GM12874 (cell line): ENCODE data around the gene CELF2.

ENCODE experiments used
- CTCF ChIP-seq: IDR thresholded peaks from 2 replicates; pipeline ENCODE4 v1.5.1; 2011; ENCODE audit warnings: low read depth, mild to moderate bottlenecking, control low read depth, low read length, moderate library complexity; ENCODE audit not compliant: insufficient read depth

Gene CELF2

GRCh38 chr10:11237571-11237970 is 219.9 kb downstream of the CELF2 start:
- no peak for TF ChIP-seq CTCF

GRCh38 chr10:11238893-11239292 is 221.2 kb downstream of the CELF2 start:
- TF ChIP-seq CTCF, result no peak

- TF ChIP-seq CTCF, result no peak
Observed at GRCh38 chr10:11240641-11241040, 223.0 kb downstream of the CELF2 start.

GRCh38 chr10:11242443-11243387 is 225.0 kb downstream of the CELF2 start:
- no peak for TF ChIP-seq CTCF

- TF ChIP-seq CTCF, result no peak
Observed at GRCh38 chr10:11243425-11244222, 226.0 kb downstream of the CELF2 start.

GRCh38 chr10:11245095-11245479 is 227.4 kb downstream of the CELF2 start:
- no peak for TF ChIP-seq CTCF

GRCh38 chr10:11245510-11245909 is 227.8 kb downstream of the CELF2 start:
- TF ChIP-seq CTCF, result no peak
